Activated CD4-positive, alpha-beta T cell treated with anti-CD3 and anti-CD28 coated beads, Interleukin-2, amount 10 ng/mL, durations not matched to agents 7 days and 5 days (primary cell): Measurements from ENCODE around the gene XRCC3. TPM values are rescaled to one million over a fixed set of nuclear protein-coding genes. Genes with fewer than 3 reads are reported as not detected.

Source experiments
- CTCF ChIA-PET: fragments of 350-600 bp; sonication (Branson Sonifier 250); formaldehyde crosslinking; loops from one replicate; lab custom pipeline; 2021; ENCODE audit warnings: antibody characterized with exemption; lab: Charles Lee
- POLR2A ChIA-PET: fragments of 350-600 bp; sonication (Branson Sonifier 250); formaldehyde crosslinking; loops from one replicate; lab custom pipeline; 2021; ENCODE audit warnings: antibody characterized with exemption; lab: Charles Lee
- DNase-seq: peaks from one replicate; pipeline ENCODE4 v3.0.0-alpha.2; 2020
- H3K27ac Mint-ChIP-seq: one replicate; pipeline ENCODE4 v1.8.0; 2021; ENCODE audit warnings: mild to moderate bottlenecking, moderate library complexity, mixed read lengths
- H3K27me3 Mint-ChIP-seq: one replicate; pipeline ENCODE4 v1.8.0; 2021; ENCODE audit warnings: mixed read lengths
- H3K36me3 Mint-ChIP-seq: one replicate; pipeline ENCODE4 v1.8.0; 2021; ENCODE audit warnings: low read depth, mixed read lengths
- H3K4me1 Mint-ChIP-seq: one replicate; pipeline ENCODE4 v1.8.0; 2021; ENCODE audit warnings: mixed read lengths
- H3K4me3 Mint-ChIP-seq: one replicate; pipeline ENCODE4 v1.8.0; 2021; ENCODE audit warnings: mild to moderate bottlenecking, moderate library complexity, mixed read lengths
- H3K9me3 Mint-ChIP-seq: one replicate; pipeline ENCODE4 v1.8.0; 2021; ENCODE audit warnings: mixed read lengths
- total RNA-seq, 2 experiments: library from RNA; stranded (reverse); gene quantifications; one replicate each; pipeline ENCODE4 v1.2.3, GENCODE V29; 2021

Gene XRCC3
- total RNA-seq, 2 experiments from 2014 or later: 36.4 to 37.4 TPM

DNA sequence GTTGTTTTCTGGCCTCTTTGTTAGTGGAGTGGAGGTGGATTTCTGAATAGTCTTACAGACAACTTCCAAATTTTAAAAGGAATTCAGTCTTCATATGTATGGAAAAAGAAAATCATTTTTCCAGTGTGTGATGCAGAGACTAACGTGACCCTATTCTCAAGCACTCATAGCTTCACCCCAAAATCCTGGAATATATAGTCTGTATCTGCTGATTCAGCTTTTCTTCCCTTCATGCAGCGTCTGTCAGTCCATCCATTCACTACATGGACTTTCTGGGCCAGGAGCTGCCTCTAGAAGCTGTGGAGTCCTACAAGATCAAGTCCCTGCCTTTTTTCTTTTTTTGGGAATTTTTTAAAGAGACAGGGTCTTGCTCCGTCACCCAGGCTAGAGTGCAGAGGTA is 62.4 kb downstream of the XRCC3 start:
- no peak for DNase-seq
- H3K36me3 Mint-ChIP-seq: peaks cover 13% of the 10 kb centered on the region
- H3K4me1 Mint-ChIP-seq: peaks cover 6% of the 10 kb centered on the region
- no peaks in the 10 kb centered on the region for H3K9me3 Mint-ChIP-seq
- no peaks in the 10 kb centered on the region for H3K27me3 Mint-ChIP-seq
- H3K27ac Mint-ChIP-seq: no peak overlapping the region
- no peak overlapping the region for H3K4me3 Mint-ChIP-seq
- CTCF ChIA-PET: no interaction called here
- POLR2A ChIA-PET: interaction anchor here (0.5 kb wide), 1 partner anchor 145 kb away, joined by 8 read pairs; no protein-coding TSS in a partner anchor

- Mint-ChIP-seq H3K27me3 (no peaks in the 10 kb centered on the region), H3K4me1 (peaks cover 6% of the 10 kb centered on the region), H3K4me3 (no peak overlapping the region), H3K27ac (no peak overlapping the region), H3K36me3 (peaks cover 13% of the 10 kb centered on the region), H3K9me3 (no peaks in the 10 kb centered on the region)
- CTCF ChIA-PET: interaction anchor here (0.8 kb wide), 1 partner anchor 15 kb away, joined by 3 read pairs; no protein-coding TSS in a partner anchor
- no peak for DNase-seq
- POLR2A ChIA-PET: no interaction called here
These were observed 63.7 kb downstream of the XRCC3 start for GRCh38 chr14:103651585-103651984.

GRCh38 chr14:103650213-103650612 is 65.0 kb downstream of the XRCC3 start:
- ChIA-PET CTCF (interaction anchor here (1.0 kb wide), 1 partner anchor 14 kb away, joined by 3 read pairs; no protein-coding TSS in a partner anchor), POLR2A (no interaction called here)
- Mint-ChIP-seq H3K36me3 (peaks cover 6% of the 10 kb centered on the region), H3K9me3 (no peaks in the 10 kb centered on the region), H3K27me3 (no peaks in the 10 kb centered on the region), H3K4me3 (no peak overlapping the region), H3K27ac (no peak overlapping the region), H3K4me1 (peaks cover 4% of the 10 kb centered on the region)
- no peak for DNase-seq

DNA sequence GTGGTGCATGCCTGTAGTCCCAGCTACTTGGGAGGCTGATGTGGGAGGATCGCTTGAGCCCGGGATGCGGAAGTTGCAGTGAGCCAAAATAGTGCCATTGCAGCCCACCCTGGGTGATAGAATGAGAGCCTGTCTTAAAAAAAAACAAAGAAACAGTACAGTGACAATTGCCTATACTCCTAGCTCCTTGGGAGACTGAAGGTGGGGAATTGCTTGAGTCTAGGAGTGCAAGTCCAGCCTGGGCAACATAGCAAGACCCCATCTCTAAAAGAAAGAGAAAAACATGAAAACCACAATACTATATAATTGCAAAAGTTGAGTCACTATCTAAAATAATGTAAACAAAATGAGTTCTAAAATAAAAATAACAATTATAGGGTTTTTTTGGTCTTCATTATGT is 66.2 kb downstream of the XRCC3 start:
- no peak for DNase-seq
- Mint-ChIP-seq H3K4me1 (peaks cover 5% of the 10 kb centered on the region), H3K9me3 (no peaks in the 10 kb centered on the region), H3K36me3 (no peaks in the 10 kb centered on the region), H3K27ac (no peak overlapping the region), H3K27me3 (no peaks in the 10 kb centered on the region), H3K4me3 (no peak overlapping the region)
- ChIA-PET CTCF (interaction anchor here (0.6 to 1.2 kb wide), 3 partner anchors 10 to 49 kb away, joined by 3 read pairs; no protein-coding TSS in a partner anchor), POLR2A (no interaction called here)

Other genes starting within 250 kb of the XRCC3 start
- gene CKB, start 192.6 kb downstream of the XRCC3 start, total RNA-seq: under 1 TPM; 0.52 to 0.67 TPM
- gene TRMT61A, start 186.3 kb downstream of the XRCC3 start, total RNA-seq: 1 to 10 TPM; 7.0 to 8.8 TPM
- gene BAG5, start 152.8 kb downstream of the XRCC3 start, total RNA-seq: 10 to 100 TPM; 29.8 to 30.5 TPM
- gene COA8, start 152.5 kb downstream of the XRCC3 start, total RNA-seq: 10 to 100 TPM; 24.7 to 24.9 TPM
- 100 to 1,000 TPM; 126 to 135 TPM for gene KLC1, start 86.2 kb downstream of the XRCC3 start, total RNA-seq
- 10 to 100 TPM; 16.9 to 17.2 TPM for gene ZFYVE21, start 359 bp upstream of the XRCC3 start, total RNA-seq
- 10 to 100 TPM; 11.6 to 12.0 TPM for gene PPP1R13B, start 132.1 kb upstream of the XRCC3 start, total RNA-seq
- gene TDRD9, start 213.0 kb upstream of the XRCC3 start, total RNA-seq: under 1 TPM; 0.60 to 0.62 TPM
- not detected for gene RD3L, start 227.1 kb upstream of the XRCC3 start, total RNA-seq